Fibroblast of pulmonary artery (primary cell): ENCODE data around the gene GATAD2B.

Experiments used
- DNase-seq: peaks from one replicate; pipeline ENCODE4 v3.0.0-alpha.2; 2010; ENCODE audit warnings: low read depth
- H3K4me3 ChIP-seq: replicated peaks from 2 replicates; pipeline ENCODE4 v1.5.1; 2011; ENCODE audit warnings: low read depth, mild to moderate bottlenecking, control low read depth, low read length, moderate library complexity
- TF ChIP-seq, protein P1 (sequence below): IDR thresholded peaks from 2 replicates; pipeline ENCODE4 v1.5.1; 2011; ENCODE audit warnings: mild to moderate bottlenecking, control low read depth, low read length, inconsistent platforms; ENCODE audit errors: missing control alignments

GATAD2B gene

DNA sequence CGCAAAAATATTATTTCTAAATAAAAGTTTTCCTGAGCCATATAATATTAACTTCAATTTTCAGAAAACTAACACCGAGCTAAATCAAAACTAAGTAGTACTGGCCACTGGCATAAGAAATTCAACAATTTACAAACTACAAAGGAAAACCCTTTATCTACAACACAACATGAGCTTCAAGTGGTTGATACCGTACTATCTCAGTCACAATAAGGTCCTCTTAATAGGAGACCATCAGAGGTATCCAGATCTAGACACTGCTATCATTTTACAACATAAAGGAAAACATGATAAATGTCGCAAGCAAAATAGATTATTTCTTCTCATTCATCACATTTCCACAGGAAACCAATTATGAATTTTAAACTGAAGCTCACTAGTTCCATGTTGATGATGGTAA, 39.5 kb downstream of the GATAD2B start:
- H3K4me3 ChIP-seq: no peak overlapping the region
- TF ChIP-seq, protein P1, sequence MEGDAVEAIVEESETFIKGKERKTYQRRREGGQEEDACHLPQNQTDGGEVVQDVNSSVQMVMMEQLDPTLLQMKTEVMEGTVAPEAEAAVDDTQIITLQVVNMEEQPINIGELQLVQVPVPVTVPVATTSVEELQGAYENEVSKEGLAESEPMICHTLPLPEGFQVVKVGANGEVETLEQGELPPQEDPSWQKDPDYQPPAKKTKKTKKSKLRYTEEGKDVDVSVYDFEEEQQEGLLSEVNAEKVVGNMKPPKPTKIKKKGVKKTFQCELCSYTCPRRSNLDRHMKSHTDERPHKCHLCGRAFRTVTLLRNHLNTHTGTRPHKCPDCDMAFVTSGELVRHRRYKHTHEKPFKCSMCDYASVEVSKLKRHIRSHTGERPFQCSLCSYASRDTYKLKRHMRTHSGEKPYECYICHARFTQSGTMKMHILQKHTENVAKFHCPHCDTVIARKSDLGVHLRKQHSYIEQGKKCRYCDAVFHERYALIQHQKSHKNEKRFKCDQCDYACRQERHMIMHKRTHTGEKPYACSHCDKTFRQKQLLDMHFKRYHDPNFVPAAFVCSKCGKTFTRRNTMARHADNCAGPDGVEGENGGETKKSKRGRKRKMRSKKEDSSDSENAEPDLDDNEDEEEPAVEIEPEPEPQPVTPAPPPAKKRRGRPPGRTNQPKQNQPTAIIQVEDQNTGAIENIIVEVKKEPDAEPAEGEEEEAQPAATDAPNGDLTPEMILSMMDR: no peak
- DNase-seq: no peak

DNA sequence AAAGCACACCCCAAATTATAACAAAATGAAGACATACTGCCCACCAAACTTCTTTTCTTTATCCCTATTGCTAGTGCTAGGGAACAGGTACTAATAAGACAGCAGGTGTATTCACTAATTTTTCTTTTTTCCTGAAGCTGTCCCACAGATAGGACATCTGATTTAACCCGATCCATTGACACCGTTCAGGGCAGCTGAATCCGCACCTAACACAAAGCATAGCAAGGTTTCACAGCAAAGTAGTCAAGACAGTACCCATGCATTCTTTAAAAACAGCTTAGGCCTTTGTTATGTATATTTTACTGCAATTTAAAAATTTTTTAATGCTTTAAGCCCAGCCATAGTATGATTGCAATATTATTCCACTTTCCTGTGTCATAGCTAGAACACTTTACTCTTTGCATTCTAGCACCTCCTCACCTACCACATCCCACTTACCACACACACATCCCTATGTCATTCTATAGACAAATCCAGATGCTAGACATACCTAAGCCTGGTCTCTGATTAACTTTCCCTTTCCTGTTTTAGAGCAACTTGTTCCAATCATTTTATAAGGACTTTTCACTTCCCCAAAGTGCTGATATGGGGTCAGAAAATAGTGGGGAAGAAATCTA, 40.4 kb downstream of the GATAD2B start:
- H3K4me3 ChIP-seq: no peak overlapping the region
- no peak for DNase-seq
- TF ChIP-seq, protein P1: no peak

DNA sequence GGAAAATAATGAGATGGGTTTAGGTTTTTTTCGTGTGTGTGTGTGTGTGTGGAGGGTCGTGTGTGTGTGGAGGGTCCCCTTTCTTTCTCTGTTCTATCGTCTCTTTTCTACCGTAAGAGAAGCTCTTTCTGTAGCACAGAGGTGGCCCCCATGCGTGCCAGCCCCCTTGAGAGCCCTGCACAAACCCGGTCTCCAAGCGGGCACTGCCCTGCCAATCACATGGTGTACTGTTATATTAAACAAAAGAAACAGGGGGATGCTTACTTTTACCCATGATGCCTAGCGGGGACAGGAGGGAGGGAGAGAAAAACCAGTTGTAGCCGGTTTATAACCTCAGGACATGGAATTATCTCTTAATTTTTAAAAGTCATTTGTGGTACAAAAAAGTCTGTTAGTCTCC, 41.0 kb downstream of the GATAD2B start:
- TF ChIP-seq, protein P1: no peak
- DNase-seq: peak; percentile 50
- peak overlapping the region; percentile 47 for H3K4me3 ChIP-seq

DNA sequence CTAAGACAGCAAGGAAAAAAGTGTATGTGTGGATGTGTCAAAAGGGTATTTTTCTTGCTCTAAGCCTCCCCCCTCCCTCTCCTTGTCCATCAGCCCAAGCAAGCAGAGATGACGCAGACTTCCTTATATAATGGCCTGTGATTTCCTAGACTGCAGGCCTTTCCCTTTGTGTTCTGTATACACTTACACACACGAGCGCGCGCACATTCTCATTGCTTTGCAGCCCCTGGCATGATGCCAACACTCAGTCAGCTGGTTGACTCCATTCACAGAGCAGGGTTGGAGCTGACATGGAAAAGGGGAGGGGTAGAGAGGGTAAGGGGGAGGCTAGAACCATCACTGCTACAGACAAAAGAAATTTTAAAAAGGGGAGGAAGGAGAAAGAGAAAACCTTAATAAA, 41.8 kb downstream of the GATAD2B start:
- peak overlapping the region; percentile 47 for H3K4me3 ChIP-seq
- TF ChIP-seq, protein P1: no peak
- peak; percentile 98 for DNase-seq

DNA sequence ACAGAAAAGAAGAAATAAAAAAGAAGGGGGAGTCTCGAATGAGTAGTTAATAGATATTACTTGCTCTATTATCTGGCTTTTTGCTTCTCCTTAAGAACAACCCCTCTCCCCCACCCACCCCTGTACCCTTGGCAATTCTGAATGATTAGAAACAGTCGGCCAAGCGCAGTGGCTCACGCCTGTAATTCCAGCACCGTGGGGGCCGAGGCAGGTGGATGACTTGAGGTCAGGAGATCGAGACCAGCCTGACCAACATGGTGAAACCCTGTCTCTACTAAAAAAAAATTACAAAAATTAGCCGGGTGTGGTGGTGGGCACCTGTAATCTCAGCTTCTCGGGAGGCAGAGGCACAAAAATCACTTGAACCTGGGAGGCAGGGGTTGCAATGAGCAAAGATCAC, 42.7 kb downstream of the GATAD2B start:
- DNase-seq: no peak
- TF ChIP-seq, protein P1: no peak
- no peak overlapping the region for H3K4me3 ChIP-seq

DNA sequence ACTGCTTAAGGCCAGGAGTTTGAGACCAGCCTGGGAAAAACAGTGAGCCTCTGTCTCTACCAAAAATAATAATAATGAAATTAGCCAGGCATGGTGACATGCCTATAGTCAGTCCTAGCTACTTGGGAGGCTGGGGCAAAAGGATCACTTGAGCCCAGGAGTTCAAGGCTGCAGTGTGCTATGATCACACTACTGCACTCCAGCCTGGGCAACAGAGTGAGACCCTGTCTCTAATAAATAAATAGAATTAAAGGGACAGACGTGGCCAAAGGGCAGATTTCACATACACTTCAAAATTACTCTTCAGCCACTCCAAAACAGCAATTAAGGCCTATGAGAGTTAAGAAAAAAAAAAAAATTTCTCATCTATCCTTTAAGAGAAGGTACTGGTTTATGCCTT, 45.7 kb downstream of the GATAD2B start:
- DNase-seq: no peak
- TF ChIP-seq, protein P1: no peak

DNA sequence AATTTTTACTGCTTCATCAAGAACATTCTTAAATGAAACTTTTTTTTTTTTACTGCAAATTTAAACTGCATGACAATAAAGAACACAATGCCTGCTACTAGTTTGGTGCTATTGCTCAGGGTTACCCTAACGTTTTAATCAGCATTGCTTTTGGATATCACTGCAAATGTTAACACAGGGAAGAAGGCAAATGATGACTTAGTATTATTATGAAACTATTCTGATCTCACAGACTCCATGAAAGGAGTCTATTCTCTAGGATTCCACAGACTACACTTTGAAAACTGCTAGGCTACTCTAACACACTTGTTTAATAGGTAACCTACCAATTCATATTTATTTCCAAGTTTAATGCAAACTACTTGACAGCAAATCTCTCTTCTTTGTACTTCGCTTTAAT, 49.8 kb downstream of the GATAD2B start:
- DNase-seq: no peak

More for the DNA sequence above, 45.7 kb downstream of the GATAD2B start:
- no peak overlapping the region for H3K4me3 ChIP-seq

More for the DNA sequence above, 49.8 kb downstream of the GATAD2B start:
- H3K4me3 ChIP-seq: no peak overlapping the region
- TF ChIP-seq, protein P1: no peak
